ENCODE results near the gene SERPINB6. TPM values are rescaled to one million over a fixed set of nuclear protein-coding genes. Genes with fewer than 3 reads are reported as not detected.

The SERPINB6 gene
- total and polyA plus RNA-seq, 9 of the 15 experiments (the other 6 are each of a cell fraction or from before 2014, with no cell fraction given), result 86.6 to 211 (median 143) TPM

DNA sequence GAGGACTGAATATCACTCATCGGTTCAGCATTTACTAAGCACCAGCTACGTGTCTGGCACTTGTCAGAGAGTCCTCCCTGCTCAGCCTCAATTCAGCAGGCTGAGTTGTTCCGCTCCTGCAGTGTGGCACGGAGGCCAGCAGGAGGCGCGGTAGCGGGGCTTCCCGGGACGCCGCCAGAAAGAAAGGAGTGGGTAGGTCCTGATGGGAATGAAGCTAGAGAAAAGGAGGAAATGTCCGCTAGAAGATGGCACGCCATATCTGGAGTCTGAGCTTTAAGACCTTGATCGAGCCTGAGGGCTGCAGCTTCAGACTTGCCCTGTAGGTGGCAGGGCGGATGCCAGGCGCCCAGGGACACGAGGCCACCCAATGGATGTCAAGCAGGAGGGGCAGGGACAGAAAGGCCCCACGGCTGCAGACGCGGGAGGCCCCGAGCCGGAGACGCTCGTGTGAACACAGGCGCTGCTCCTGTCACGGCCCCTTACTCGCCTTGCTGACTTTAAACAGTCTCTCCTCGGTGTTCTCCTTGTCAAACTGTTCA lies 18.7 kb downstream of the SERPINB6 start (continued):
- TF ChIP-seq, protein P1, sequence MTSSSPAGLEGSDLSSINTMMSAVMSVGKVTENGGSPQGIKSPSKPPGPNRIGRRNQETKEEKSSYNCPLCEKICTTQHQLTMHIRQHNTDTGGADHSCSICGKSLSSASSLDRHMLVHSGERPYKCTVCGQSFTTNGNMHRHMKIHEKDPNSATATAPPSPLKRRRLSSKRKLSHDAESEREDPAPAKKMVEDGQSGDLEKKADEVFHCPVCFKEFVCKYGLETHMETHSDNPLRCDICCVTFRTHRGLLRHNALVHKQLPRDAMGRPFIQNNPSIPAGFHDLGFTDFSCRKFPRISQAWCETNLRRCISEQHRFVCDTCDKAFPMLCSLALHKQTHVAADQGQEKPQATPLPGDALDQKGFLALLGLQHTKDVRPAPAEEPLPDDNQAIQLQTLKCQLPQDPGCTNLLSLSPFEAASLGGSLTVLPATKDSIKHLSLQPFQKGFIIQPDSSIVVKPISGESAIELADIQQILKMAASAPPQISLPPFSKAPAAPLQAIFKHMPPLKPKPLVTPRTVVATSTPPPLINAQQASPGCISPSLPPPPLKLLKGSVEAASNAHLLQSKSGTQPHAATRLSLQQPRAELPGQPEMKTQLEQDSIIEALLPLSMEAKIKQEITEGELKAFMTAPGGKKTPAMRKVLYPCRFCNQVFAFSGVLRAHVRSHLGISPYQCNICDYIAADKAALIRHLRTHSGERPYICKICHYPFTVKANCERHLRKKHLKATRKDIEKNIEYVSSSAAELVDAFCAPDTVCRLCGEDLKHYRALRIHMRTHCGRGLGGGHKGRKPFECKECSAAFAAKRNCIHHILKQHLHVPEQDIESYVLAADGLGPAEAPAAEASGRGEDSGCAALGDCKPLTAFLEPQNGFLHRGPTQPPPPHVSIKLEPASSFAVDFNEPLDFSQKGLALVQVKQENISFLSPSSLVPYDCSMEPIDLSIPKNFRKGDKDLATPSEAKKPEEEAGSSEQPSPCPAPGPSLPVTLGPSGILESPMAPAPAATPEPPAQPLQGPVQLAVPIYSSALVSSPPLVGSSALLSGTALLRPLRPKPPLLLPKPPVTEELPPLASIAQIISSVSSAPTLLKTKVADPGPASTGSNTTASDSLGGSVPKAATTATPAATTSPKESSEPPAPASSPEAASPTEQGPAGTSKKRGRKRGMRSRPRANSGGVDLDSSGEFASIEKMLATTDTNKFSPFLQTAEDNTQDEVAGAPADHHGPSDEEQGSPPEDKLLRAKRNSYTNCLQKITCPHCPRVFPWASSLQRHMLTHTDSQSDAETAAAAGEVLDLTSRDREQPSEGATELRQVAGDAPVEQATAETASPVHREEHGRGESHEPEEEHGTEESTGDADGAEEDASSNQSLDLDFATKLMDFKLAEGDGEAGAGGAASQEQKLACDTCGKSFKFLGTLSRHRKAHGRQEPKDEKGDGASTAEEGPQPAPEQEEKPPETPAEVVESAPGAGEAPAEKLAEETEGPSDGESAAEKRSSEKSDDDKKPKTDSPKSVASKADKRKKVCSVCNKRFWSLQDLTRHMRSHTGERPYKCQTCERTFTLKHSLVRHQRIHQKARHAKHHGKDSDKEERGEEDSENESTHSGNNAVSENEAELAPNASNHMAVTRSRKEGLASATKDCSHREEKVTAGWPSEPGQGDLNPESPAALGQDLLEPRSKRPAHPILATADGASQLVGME (CRISPR knock-in tag; IDR thresholded peaks at IDR 0.05), result peak; percentile 74; the same call in 1 of the 2 replicates
- TF ChIP-seq MAFK (IDR thresholded peaks at IDR 0.05; ENCODE audit: low read length) (no peak), MCM7 (IDR thresholded peaks at IDR 0.05) (no peak), CHD2 (IDR thresholded peaks at IDR 0.05; ENCODE audit: low read depth, low read length) (no peak), FOS (IDR thresholded peaks at IDR 0.05; ENCODE audit: extremely low read depth, insufficient read length) (no peak), NFYB (IDR thresholded peaks at IDR 0.05; ENCODE audit: extremely low read depth, insufficient read length) (no peak), SMAD4 (CRISPR knock-in tag; conservative IDR thresholded peaks at IDR 0.05) (peak; percentile 62; the same call in 1 of the 2 replicates), MCM2 (IDR thresholded peaks at IDR 0.05; ENCODE audit: low read depth) (no peak), GTF2E2 (tag; IDR thresholded peaks at IDR 0.05) (no peak), TBP (optimal IDR thresholded peaks at IDR 0.05; ENCODE audit: low read depth, low read length) (no peak), TRIM28 (IDR thresholded peaks at IDR 0.05) (no peak), HDGF (IDR thresholded peaks at IDR 0.05) (no peak), CHD4 (IDR thresholded peaks at IDR 0.05; ENCODE audit: insufficient read depth, insufficient replicate concordance, low read depth, low read length, poor library complexity, severe bottlenecking) (no peak), KDM5B (IDR thresholded peaks at IDR 0.05; ENCODE audit: insufficient replicate concordance, low read depth, low read length) (no peak)
- TF ChIP-seq, protein P2, sequence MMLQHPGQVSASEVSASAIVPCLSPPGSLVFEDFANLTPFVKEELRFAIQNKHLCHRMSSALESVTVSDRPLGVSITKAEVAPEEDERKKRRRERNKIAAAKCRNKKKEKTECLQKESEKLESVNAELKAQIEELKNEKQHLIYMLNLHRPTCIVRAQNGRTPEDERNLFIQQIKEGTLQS (IDR thresholded peaks at IDR 0.05), result no peak
- TF ChIP-seq, protein P2 (CRISPR knock-in tag; conservative IDR thresholded peaks at IDR 0.05), result peak; percentile 66; the same call in 1 of the 2 replicates
- TF ChIP-seq, protein P3, sequence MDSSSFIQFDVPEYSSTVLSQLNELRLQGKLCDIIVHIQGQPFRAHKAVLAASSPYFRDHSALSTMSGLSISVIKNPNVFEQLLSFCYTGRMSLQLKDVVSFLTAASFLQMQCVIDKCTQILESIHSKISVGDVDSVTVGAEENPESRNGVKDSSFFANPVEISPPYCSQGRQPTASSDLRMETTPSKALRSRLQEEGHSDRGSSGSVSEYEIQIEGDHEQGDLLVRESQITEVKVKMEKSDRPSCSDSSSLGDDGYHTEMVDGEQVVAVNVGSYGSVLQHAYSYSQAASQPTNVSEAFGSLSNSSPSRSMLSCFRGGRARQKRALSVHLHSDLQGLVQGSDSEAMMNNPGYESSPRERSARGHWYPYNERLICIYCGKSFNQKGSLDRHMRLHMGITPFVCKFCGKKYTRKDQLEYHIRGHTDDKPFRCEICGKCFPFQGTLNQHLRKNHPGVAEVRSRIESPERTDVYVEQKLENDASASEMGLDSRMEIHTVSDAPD (CRISPR knock-in tag; IDR thresholded peaks at IDR 0.05), result no peak
- TF ChIP-seq, protein P4, sequence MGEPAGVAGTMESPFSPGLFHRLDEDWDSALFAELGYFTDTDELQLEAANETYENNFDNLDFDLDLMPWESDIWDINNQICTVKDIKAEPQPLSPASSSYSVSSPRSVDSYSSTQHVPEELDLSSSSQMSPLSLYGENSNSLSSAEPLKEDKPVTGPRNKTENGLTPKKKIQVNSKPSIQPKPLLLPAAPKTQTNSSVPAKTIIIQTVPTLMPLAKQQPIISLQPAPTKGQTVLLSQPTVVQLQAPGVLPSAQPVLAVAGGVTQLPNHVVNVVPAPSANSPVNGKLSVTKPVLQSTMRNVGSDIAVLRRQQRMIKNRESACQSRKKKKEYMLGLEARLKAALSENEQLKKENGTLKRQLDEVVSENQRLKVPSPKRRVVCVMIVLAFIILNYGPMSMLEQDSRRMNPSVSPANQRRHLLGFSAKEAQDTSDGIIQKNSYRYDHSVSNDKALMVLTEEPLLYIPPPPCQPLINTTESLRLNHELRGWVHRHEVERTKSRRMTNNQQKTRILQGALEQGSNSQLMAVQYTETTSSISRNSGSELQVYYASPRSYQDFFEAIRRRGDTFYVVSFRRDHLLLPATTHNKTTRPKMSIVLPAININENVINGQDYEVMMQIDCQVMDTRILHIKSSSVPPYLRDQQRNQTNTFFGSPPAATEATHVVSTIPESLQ (CRISPR knock-in tag; IDR thresholded peaks at IDR 0.05), result no peak

All from K562 (cell line).